ENCODE results near the gene CALHM6.

CALHM6 gene

DNA sequence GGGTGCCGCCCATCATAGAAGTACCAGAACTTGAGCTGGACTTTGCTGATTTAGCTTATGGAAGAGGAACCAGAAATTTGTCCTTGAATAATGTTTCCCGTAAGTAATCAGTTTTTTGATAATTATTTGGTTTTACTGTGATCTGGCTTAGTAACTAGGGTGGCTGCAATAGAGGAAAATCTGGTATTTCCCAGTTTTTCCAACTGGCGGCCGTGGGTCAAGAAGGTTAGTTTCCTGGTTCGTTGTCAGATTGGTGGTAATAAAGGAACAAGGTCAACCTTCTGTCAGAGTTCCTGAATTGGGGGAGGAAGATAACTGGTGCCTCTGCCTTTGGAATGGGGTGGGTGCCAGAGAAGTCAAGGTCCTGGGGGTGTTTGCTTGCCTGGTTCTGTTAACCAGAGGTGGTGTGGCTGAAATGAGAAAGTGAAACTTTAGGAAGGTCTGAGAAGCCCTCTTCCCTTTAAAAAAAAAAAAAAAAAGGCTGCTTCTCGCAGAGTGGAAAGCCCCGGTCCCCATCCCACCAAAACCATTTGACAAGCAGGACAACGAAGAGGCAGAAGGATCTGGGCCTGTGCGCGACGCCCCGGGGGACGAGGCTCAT, at the start of gene CALHM6:
Gene CALHM6, plus strand, starts transcription at position 45 of the 601 bp plus-strand sequence. Its CDS starts 555 bp downstream, at position 600.
- peak; percentile 70 for DNase-seq

DNA sequence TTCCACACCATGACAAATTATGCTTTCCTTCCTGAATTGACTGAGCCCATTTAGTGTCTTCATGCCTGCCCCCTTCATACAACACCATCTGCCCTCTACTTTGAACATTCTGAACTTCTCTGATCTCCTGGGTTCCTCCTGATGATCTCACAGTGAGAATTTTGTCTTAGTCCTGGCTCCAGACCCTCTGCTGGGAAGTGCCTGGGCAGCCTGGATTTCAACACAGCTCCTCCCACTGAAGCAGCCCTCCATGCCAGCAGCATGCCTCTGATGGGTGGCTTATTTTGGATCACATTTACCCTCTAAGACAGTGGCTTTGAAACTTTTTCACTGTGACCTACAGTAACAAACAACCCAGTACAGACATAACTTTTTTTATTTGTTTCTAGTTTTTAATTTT, 48.9 kb upstream of the CALHM6 start:
- no peak for DNase-seq

DNA sequence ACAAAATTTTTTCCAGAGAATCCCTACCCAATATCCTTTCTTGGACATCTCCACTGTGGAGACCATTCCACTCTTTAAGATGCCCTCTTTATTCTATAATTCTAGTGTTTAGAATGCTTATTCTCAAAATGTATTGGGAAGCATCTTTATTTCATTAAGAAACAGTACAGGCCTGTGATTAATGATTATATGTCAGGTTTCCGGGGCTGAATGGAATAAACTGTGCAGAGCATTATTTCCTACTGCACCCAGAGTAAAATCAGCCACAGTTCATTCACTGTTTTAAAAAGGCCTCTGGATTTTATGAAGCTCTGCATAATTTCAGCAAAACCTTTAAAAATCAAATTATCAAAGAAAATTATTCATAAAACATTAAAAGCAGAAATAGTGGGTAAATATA, 47.8 kb upstream of the CALHM6 start:
- DNase-seq, result no peak

DNA sequence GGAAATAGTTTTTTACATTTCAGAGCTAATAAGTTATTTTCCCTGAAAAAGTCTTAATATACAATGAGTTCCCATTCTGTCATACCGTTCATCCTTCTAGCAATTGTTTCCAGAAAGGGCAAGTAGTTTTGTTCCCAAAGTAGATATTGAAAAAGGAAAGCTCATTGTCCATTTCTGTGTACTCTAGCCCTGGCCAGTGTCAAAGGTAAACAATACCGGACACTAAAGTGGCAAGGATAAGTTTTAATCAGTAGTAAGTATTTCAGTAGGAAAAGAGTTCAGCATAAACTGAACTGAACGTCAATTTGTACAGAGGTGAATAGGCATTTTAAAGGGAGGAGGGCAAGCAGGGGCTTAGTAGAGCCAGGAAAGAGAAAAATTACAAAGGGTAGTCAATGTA, 43.5 kb upstream of the CALHM6 start:
- no peak for DNase-seq

DNA sequence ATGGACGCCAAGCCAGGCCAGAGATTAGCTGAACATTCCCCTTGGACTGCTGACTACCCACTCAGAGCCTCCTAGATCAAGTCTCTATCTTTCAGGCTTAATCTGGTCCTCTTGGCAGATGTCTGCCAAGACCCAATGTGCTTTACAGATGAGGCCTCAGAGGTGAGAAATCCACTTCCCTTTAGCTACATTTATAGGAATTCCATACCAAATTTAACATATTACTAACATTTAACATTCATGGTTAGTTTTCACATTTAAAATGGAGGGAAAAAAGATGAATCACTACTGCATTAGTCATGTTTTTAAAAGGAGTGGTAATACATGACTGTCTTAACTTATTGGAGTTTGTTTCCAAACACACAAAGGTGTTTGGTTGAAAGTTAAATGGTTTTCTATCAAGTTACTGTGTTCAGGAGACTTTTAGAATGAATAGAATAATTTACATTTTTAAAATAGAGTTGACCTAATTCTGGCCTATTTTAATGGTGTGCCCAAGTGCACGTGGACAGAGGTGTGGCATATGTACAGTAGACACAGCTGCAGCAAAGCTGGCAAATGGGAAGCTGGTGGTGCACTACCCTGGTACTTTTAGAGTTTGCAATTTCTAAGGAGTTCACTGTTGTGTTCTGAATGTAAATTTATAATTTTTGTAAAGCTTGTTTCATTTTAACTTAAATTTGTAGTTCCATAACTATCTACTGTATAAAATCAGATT, 41.9 kb upstream of the CALHM6 start:
- no peak for DNase-seq

DNA sequence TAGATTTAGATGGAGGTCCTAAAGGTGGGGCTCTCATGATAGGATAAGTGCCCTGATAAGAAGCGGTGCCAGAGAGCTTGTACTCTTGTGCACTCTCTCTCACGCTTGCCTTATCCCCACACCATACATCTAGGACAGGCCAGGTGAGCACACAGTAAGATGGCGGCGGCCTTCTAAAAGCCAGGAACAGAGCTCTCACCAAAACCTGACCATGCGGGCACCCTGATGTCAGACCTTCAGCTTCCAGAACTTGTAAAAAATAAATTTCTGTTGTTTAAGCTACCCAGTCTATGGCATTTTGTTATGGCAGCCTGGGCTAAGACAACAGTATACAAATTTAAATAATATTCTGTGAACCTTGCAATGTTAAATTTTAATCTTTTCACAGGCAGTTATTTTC, 40.8 kb upstream of the CALHM6 start:
- no peak for DNase-seq

DNA sequence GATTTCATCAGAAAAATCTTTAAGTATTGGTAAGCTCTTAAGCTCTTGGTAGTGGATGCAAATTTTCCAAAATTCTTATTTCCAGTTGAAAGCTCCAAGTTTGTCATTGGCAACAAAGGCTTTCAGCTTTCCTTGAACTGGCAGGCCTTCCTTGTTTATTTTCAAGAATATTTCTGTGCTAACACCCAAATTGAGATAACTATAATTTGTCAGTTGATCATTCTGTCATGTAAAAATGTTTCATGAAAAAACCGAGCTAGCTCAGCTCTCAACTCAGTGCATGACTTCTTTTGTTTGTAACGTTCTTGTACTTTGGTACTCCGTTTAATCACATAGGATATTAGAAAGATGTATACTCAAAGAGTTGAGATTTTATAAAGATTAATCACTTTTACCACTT, 38.9 kb upstream of the CALHM6 start:
- no peak for DNase-seq

DNA sequence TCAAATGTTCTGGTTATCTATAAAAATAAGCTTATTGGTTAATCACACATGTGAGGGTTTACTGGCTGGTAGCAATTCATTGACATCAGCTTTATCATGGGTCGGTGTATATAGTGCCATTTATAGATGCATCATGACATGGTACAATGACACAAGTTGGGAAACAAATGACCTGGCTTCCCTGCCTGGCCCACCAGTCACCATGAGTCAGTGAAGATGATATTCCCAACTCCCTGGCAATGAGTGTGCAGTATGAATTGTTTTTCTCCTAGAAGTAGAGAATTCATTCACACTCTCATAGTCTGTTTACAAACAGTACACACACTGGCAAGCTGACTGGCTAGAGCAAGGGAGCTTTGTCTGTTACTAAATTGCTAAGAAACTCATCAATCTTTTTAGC, 37.2 kb upstream of the CALHM6 start:
- peak; percentile 63 for DNase-seq

DNA sequence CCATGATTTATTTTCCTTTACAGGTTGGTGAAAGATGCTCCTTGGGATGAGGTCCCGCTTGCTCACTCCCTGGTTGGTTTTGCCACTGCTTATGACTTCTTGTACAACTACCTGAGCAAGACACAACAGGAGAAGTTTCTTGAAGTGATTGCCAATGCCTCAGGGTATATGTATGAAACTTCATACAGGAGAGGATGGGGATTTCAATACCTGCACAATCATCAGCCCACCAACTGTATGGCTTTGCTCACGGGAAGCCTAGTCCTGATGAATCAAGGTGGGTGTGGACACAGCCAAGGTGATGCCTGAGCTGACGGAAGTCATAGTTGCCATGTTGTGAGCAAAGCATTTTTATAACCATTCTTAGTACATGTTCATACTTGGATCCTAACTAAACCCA, 34.6 kb upstream of the CALHM6 start:
- DNase-seq, result no peak

DNA sequence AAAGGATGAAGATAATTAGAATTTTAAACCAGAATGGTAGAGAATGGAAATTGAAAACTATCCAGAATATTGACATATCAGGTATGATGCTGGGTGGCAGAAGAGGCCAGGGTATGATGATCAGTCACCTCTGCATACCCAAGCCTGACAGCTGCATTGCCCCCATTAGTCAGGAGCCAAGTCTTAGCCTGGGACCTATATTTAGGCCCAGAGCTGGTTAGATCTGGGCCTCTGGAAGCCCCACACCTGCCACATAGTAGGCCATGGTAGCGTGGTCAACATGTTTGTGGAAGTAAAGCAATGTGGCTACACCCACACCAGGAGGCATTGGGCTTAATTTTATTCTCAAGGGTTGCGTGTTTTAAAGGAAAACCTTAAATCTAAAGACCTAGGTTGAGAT, 32.1 kb upstream of the CALHM6 start:
- DNase-seq, result no peak

DNA sequence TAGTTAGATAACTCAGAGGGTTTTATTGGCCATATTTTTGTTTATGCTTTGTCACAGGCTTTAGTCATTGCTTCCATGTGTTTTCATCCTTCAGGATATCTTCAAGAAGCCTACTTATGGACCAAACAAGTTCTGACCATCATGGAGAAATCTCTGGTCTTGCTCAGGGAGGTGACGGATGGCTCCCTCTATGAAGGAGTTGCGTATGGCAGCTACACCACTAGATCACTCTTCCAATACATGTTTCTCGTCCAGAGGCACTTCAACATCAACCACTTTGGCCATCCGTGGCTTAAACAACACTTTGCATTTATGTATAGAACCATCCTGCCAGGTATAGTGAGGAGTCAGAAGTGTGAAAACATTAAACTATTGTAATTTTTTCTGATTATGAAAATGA, 30.3 kb upstream of the CALHM6 start:
- no peak for DNase-seq

DNA sequence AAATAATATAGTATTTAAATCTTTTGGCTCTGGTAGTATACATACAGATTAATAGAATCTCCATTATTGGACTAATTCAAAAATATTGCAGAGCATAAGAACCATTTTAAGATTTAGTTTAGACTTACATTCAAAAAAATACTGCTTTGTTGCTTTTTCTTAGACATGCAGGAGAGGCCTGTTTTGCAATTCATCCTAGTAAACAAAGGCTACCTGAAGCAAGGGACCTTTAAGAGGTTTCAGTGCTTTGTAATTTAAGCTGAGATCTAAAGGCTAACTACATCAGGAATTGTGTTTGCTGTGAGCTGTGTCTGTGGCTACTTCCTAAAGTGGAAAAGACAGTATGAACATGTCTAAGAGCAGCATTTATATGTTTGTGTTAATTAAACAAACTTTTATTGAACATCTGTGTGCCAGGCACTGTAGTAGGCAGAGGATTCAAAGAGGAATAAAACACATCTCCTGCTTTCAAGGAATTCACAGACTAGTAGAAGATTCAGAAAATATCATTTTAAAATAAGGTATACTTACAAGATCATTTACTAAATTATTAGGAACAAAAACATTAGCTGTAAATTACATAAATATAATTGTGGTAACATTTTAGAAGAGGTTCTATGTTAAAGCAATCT, 29.1 kb upstream of the CALHM6 start:
- DNase-seq, result no peak

DNA sequence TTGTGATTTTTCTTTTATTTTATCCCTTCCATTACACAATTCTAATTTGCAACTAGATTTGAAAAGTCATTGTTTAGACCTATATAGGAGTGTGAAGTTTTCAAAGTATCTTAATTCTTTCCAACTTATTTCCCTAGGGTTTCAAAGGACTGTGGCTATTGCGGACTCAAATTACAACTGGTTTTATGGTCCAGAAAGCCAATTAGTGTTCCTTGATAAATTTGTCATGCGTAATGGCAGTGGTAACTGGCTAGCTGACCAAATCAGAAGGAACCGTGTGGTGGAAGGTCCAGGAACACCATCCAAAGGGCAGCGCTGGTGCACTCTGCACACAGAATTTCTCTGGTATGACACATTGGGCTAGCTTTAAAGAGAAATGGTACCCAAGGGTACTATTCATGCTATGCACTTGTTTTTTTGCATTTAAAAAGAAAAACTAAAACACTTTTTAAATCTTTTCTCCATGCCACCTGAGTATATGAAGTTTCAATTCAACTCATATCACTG, 27.9 kb upstream of the CALHM6 start:
- no peak for DNase-seq

DNA sequence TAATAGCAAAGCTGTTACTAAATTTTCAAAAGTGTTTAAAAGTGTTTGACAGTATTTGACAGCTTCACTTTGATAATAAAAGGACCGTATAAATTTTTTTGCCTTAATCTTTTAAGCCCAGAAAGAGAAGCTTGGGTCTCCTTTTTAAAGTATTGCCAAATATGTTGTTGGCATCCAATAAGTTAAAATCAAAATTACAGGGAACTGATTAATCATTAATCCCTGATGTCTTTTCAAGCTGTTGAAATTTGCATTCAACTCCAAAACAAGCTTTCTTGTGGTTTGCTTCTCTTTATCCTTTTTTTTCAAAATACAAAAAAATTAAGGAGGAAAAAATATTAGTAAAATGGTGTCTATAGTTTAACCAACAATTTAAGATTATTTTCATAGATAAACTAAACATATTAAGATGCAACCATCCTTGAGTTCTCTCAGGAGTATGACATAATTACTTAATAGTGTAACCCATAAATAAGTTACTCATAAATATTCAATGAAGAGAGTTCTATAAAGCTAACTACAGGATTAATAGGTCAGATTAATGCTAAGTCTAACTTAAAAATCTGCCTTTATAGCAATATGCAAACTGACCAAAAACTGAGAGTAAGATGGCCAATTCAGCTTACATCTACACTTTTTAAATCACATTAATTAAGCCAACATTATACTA, 27.0 kb upstream of the CALHM6 start:
- DNase-seq, result no peak

DNA sequence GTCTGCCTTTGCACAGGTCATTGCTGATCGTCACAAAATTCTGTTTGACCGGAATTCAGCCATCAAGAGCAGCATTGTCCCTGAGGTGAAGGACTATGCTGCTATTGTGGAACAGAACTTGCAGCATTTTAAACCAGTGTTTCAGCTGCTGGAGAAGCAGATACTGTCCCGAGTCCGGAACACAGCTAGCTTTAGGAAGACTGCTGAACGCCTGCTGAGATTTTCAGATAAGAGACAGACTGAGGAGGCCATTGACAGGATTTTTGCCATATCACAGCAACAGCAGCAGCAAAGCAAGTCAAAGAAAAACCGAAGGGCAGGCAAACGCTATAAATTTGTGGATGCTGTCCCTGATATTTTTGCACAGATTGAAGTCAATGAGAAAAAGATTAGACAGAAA, 24.6 kb upstream of the CALHM6 start:
- no peak for DNase-seq

DNA sequence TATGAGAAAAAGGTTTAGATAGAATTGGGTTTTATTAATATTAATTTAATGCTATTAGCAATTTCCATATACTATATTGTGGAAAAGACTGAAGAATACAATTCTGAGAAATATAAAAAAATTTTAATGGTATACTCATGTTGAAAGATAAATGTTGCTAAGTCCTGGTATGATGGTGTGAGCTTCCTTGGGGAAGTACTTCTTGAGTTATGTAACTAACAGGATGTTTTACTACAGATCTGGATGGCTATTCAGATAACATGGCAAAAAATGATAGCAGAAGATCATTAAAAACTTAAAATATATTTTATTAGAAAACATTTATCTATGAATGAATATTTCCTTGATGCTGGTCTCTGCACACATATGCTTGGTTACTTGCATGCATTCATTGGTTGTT, 23.5 kb upstream of the CALHM6 start:
- peak; percentile 37 for DNase-seq

DNA sequence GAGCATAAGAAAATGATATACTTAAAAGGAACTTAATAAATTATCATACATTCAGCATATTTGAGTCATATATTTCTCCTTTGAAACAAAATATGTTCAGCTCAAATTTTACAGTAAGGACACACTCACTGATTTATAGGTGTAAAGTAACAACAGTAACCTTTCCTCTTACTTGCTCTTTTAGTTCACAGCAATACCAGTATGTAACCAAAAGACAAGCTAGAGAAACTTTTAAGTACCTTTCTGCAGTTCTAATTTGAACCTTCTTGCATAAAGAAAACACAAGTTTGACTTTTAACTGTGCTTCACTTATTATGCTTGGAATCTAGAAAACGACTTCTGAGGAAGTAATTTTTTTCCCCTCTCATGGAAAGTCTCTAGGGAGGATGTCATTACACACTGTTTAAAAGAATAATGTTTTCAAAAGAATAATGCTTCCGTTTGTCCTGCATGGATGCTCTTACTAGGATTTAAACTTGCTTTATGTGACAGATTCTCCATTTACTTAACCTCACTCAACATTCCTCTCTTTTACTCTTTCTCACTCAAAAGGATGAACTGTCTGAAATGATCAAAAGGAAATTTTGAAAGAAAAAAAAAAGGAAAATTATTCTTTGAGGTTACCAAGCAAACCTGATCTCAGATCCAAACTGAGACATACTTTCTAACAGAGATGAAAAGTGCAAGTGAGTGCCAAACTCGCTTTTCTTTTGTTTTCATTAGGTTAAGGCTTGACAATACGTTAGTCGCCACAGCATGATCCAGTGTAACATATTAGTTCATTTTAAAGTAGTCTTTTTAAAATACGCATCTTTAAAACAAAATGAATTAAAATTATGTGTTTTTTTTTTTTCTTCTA, 22.4 kb upstream of the CALHM6 start:
- no peak for DNase-seq

DNA sequence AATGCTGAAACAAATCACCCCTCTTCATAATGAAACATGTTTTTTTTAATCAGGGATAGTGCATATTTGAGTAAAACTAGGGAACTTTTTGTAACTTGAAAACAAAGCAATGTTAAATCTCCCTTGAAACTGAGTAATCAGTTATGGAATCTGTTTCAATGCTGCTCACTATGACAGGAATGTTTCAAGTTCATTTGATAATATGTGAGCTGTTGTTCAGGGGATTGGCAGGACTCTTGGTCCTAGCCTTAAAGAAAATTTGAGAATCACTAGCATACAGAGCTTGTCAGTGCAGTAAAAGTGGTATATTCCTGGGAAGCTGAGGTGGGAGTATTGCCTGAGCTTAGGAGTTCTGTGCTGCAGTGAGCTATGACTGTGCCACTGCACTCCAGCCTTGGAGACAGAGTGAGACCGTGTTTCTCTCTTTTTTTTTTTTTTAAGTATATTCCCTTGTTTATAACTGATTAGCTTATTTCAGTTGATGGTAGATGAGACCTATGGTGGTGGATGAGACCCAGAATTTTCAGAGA, 21.6 kb upstream of the CALHM6 start:
- DNase-seq, result no peak

DNA sequence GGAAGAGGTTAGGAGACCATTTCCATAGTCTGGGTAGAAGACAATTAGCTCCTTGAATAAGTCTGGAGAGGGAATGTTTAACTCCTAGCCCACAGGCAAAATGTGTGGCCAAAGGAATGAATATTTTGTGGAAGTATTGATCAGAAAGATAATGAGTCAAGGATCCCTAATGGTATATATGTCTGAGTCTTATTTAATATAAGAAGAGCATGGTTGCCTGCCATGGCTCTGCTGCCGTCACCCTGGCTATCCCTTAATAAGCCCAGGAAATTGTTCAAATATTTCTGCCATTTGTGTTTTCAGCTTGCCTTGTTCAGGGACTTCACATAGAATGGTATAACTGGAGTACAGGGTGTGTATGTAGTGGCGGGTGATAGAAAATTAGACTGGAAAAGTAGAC, 18.1 kb upstream of the CALHM6 start:
- no peak for DNase-seq

DNA sequence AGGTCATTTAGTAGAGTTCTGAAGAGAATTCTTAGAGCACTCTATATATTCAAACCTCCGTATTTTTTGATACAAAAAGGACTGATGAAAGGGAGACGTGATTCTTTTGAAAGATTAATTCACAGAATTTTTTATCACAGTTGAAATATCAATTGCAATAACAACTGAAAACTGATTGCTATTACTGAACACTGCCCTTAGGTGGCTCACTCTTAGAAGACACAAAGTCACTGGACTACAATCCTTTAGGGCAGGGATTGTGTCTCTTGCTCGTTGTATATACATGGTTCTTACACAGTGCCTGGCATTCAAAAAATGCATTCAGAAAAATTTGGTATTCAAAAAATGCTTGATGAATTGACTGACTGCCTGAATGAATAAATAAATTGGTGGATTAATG, 17.1 kb upstream of the CALHM6 start:
- peak; percentile 50 for DNase-seq

DNA sequence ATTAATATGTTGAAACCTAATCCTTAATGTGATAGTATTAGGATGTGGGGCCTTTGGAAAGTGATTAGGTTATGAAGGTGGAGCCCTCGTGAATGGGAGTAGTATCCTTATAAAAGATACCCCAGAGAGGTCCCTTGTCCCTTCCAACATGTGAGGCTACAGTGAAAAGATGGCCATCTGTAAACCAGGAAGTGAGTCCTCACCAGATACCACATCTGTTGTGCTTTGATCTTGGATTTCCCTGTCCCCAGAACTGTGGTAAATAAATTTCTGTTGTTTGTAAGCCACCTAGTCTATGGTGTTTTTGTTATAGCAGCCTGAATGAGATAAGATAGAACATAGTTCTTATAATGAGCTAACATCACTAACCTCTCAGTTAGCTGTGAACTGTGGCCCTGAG, 16.6 kb upstream of the CALHM6 start:
- no peak for DNase-seq

DNA sequence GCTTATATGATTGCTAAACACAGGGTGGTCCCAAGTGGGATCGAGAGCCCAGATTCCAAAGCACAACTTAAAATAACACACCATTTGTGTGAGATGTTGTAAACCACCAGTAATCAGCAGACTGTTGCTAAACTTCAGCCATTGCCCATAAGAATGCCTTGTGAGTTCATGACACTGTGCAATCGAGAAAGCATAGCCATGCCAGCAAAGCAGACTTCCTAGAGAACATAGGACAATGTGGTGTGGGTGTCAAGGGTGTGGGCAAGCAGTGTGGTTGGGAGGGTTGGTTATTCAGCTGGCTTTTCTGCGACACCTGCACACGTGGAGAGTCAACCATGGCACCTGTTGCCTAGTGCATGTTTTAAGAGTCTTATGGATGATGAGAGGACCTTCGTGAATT, 16.1 kb upstream of the CALHM6 start:
- peak; percentile 84 for DNase-seq

DNA sequence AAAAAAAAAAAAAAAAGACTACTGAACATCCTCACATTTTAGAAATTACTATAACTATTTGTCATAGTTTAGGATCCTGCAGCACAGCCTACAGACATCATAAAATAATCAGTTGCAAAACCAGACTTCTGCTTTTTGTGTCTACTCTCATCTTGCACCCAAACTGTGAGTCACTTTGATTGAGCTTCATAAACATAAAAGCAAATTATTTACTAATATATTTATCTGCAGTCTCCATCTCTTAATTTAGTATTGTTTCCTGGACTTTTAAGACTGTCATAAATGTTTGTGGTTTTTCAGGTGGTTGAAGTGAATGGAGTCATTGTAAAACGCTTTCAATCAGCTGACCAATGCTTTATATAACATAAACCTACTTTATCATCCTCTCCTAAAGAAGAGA, 14.8 kb upstream of the CALHM6 start:
- DNase-seq, result peak; percentile 93

Measured in inflammatory macrophage treated with lipopolysaccharide for 4 hours (primary cell).